Stimulated activated CD8-positive, alpha-beta memory T cell treated with anti-CD3 and anti-CD28 coated beads, Interleukin-12 subunit alpha, Interleukin-12 subunit beta, amount 100 ng/mL, for 24 hours (primary cell): ENCODE measurements around the gene COL4A2.

Experiments used
- DNase-seq: peaks from one replicate; pipeline ENCODE4 v3.0.0-alpha.2; 2020; ENCODE audit errors: extremely low read depth

The COL4A2 gene

GRCh38 chr13:110402299-110403069 is 95.4 kb downstream of the COL4A2 start:
- no peak for DNase-seq

GRCh38 chr13:110403315-110403714 is 96.2 kb downstream of the COL4A2 start:
- no peak for DNase-seq

GRCh38 chr13:110403721-110404120 is 96.6 kb downstream of the COL4A2 start:
- DNase-seq = no peak

- DNase-seq = no peak
These were observed 97.2 kb downstream of the COL4A2 start for GRCh38 chr13:110404321-110404720.

GRCh38 chr13:110405597-110406450 is 98.7 kb downstream of the COL4A2 start:
- DNase-seq = no peak

GRCh38 chr13:110407021-110407420 is 99.9 kb downstream of the COL4A2 start:
- no peak for DNase-seq

GRCh38 chr13:110407531-110407930 is 100.4 kb downstream of the COL4A2 start:
- DNase-seq = no peak

- DNase-seq = no peak
These were observed 101.2 kb downstream of the COL4A2 start for GRCh38 chr13:110408286-110408685.

- no peak for DNase-seq
These were observed 102.5 kb downstream of the COL4A2 start for GRCh38 chr13:110409581-110409992.

GRCh38 chr13:110410000-110410399 is 102.9 kb downstream of the COL4A2 start:
- DNase-seq = no peak

- DNase-seq = no peak
These were observed 104.0 kb downstream of the COL4A2 start for GRCh38 chr13:110410936-110411687.

- no peak for DNase-seq
These were observed 104.6 kb downstream of the COL4A2 start for GRCh38 chr13:110411688-110412059.

- peak; percentile 22 for DNase-seq
These were observed 105.2 kb downstream of the COL4A2 start for GRCh38 chr13:110412132-110412914.

- DNase-seq = no peak
These were observed 106.1 kb downstream of the COL4A2 start for GRCh38 chr13:110413016-110413675.

- DNase-seq = no peak
These were observed 106.6 kb downstream of the COL4A2 start for GRCh38 chr13:110413676-110414040.

- DNase-seq = no peak
These were observed 107.2 kb downstream of the COL4A2 start for GRCh38 chr13:110414283-110414682.

- no peak for DNase-seq
These were observed 107.8 kb downstream of the COL4A2 start for GRCh38 chr13:110414931-110415330.

GRCh38 chr13:110415669-110416068 is 108.6 kb downstream of the COL4A2 start:
- no peak for DNase-seq

GRCh38 chr13:110416131-110417025 is 109.3 kb downstream of the COL4A2 start:
- DNase-seq = no peak

- no peak for DNase-seq
These were observed 111.9 kb downstream of the COL4A2 start for GRCh38 chr13:110418944-110419343.
